GM19372 (cell line): ENCODE measurements around the gene MPDZ.

Source experiments
- ATAC-seq: cut with Tn5 transposase; IDR thresholded peaks from one replicate; pipeline ENCODE4 v1.9.1; 2021; ENCODE audit warnings: mild to moderate bottlenecking, low read depth, moderate library complexity; ENCODE audit not compliant: unreplicated experiment

MPDZ gene

GRCh38 chr9:13100914-13101572 is 178.4 kb downstream of the MPDZ start:
- no peak for ATAC-seq

GRCh38 chr9:13095056-13095455 is 184.4 kb downstream of the MPDZ start:
- ATAC-seq: no peak

DNA sequence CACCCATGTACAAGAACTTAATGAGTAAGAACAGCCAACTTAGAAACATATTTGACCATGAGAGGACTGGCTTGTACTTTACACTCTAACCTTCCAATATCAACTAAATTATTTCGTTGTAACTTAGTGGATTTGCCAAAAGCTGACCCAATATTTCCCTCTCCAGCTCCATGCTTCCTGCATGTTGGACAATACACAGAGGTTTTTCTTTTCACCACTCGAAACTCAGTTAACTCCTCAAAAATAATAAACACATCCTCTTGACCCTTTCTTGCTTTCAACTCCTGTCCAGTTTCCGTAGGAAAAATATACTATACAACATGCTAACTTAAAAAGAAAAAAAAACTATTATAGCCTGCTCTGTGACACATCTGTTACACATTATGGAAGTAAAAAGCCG is 188.9 kb downstream of the MPDZ start:
- no peak for ATAC-seq

DNA sequence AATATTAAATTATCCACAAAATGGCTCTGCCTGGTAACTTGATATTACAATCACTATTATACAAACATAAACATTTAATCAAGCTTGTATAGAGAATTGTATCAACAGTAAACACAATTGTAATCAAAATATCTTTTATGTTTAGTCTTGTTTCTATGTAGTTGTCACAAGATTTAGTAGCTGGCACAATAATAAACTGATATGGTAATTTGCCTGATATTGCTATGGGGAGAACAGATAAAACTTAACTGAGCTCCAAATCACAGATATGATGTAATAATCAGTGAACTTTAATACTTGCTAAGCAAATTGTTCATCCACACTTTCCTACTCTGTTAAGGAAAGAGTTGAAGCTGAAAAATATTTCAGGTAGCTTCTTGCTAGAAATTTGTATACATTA is 189.8 kb downstream of the MPDZ start:
- no peak for ATAC-seq

- no peak for ATAC-seq
Measured at GRCh38 chr9:13088720-13089427, 190.6 kb downstream of the MPDZ start.

GRCh38 chr9:13083963-13084528 is 195.4 kb downstream of the MPDZ start:
- no peak for ATAC-seq

GRCh38 chr9:13083366-13083765 is 196.1 kb downstream of the MPDZ start:
- no peak for ATAC-seq

DNA sequence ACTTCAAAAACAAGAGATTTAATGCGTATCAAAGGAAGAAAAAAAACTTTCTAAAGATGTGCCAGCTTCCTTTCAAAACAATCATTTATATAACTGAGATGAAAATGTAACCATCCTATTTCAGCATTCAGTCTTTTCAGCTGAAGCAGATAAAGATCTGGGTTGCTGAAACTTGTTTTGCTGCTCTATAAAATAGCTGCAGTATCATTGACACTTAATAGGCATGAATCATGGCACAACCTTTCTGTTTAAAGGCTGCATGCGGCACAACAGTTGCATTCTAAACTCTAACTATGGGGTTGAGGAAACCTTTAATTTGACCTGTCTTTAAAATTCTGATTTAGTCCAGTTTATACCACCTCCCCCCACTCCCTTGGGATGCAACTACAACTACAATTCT is 196.7 kb downstream of the MPDZ start:
- ATAC-seq: no peak

DNA sequence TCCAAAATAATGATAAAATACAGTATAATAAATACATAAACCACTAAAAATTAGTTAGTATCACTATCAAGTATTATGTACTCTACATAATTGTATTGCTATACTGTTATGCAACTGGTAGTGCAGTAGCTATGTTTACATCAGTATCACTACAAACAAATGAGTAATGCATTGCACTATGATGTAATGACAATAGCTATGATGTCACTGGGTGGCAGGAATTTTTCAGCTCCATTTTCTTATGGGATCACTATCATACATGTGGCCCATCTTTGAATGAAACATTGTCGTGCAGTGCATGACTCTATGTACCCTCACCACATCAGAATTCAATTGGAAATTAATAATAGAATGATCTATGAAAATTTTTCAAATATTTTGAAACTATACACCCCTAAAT is 201.3 kb downstream of the MPDZ start:
- no peak for ATAC-seq

DNA sequence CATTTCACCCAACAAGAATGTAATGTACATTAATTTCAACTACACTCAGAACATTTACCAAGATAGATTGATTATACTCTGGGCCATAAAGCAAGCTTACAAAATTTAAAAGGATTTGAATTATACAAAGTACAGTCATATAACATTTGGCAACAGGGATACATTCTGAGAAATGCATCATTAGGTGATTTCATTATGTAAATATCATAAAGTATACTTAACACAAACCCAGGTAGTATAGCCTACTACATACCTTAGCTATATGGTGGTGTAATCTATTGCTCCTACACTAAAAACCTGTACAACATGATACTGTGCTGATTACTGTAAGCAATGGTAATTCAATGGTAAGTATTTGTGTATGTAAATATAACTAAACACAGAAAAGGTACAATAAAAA is 202.9 kb downstream of the MPDZ start:
- ATAC-seq: no peak

DNA sequence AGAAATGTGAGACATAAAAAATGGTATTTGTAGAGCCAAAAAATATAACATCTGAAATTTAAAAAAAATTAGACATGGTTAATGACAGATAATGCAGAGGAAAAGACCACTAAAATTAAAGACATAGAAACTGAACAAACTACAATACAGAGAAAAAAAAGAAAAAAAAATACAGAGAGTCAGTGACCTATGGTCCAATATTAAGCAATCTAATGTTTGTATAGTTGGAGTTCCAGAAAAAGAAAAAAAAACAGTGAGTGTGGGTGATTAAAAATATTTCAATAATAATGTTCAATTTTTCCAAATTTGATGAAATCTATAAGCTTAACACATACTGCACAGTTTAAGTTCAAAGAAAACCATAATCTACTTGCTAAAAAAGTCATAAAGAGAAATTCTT is 207.6 kb downstream of the MPDZ start:
- ATAC-seq: no peak

GRCh38 chr9:13070612-13071595 is 208.6 kb downstream of the MPDZ start:
- no peak for ATAC-seq

- ATAC-seq: no peak
Measured at GRCh38 chr9:13069498-13069897, 210.0 kb downstream of the MPDZ start.

DNA sequence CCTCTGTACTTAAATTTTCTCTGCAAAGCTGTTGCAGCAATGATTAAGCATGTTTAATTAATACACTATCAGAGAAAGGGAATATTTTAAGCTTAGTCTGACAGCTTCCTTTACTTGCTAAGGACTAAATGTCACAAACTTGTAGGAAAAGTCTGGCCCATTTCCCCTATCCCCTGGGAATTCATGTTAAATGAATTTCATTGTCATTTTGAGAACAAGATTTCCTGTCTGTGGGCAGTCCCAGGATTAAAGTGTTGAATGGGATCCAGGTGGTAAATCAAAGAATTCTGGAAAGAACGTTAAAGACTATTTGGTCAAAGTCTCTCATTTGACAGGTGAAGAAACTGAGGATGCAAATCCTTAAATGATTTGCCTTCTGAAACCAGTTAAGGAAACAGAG is 214.8 kb downstream of the MPDZ start:
- ATAC-seq: no peak

- ATAC-seq: no peak
Measured at GRCh38 chr9:13063880-13064459, 215.5 kb downstream of the MPDZ start.

DNA sequence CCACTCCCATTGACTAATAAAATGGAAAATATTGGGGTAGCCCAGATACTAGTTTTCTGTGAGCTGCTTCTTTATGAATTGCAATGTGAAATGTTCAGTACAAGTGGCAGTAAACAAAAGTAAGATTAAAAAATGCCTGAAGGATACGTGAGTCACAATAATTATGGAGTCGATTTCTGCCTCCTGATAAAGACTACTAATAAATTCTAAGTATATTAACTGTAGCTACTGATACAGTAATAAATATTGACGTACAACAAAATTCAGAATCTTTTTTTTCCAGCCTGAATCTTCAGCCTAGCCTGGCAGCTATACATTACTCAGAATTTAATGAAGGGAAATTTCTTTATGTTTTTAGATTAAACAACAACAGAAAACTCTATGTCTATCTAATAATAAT is 218.1 kb downstream of the MPDZ start:
- no peak for ATAC-seq
